Heart left ventricle (tissue), 16 donors: ENCODE data around the gene KCNAB2. TPM values are rescaled to one million over a fixed set of nuclear protein-coding genes. Genes with fewer than 3 reads are reported as not detected.
A peak's percentile ranks its signal among the peaks of the same experiment; 100 is the strongest.

ENCODE experiments used
- ATAC-seq, 4 donors: fragments of 200-7000 bp; cut with Tn5 transposase; one replicate each; pipeline ENCODE4 v1.9.1; 2020 to 2022; ENCODE audit warnings: moderate library complexity in 4 of 4, mild to moderate bottlenecking in 3 of 4, moderate number of reproducible peaks in 1 of 4
- DNase-seq, 5 donors: peaks; one replicate each; pipeline ENCODE4 v3.0.0-alpha.2; 2020
- H3K27ac ChIP-seq, 12 donors: fragments of 200-600 bp; sonication (generic) in 4 of 12; one replicate each; pipeline versions ENCODE4 v1.5.0 to v1.8.0; 2016 to 2022; ENCODE audit warnings: mild to moderate bottlenecking in 2 of 12
- H3K27me3 ChIP-seq, 9 donors: fragments of 200-600 bp; sonication (generic) in 2 of 9; one replicate each; pipeline versions ENCODE4 v1.5.1 to v1.8.0; 2016 to 2022; ENCODE audit warnings: mild to moderate bottlenecking in 3 of 9
- H3K36me3 ChIP-seq, 9 donors: fragments of 200-600 bp; sonication (generic) in 2 of 9; one replicate each; pipeline versions ENCODE4 v1.5.0 to v1.8.0; 2018 to 2022; ENCODE audit warnings: mild to moderate bottlenecking in 2 of 9
- H3K4me1 ChIP-seq, 12 donors: fragments of 200-600 bp; sonication (generic) in 4 of 12; one replicate each; pipeline versions ENCODE4 v1.5.0 to v1.8.0; 2016 to 2022; ENCODE audit warnings: mild to moderate bottlenecking in 3 of 12
- H3K4me3 ChIP-seq, 12 donors: fragments of 200-600 bp; sonication (generic) in 4 of 12; one replicate each; pipeline versions ENCODE4 v1.5.0 to v1.8.0; 2017 to 2022; ENCODE audit warnings: mild to moderate bottlenecking in 9 of 12, moderate library complexity in 4 of 12
- H3K9me3 ChIP-seq, 12 donors: fragments of 200-600 bp; sonication (generic) in 4 of 12; one replicate each; pipeline versions ENCODE4 v1.5.0 to v1.8.0; 2016 to 2022; ENCODE audit warnings: mild to moderate bottlenecking in 1 of 12
- CTCF ChIP-seq, 12 donors: fragments of 200-600 bp; sonication (generic) in 4 of 12; IDR thresholded peaks; one replicate each; pipeline versions ENCODE4 v1.5.0 to v1.8.0; 2018 to 2022; ENCODE audit warnings: antibody characterized with exemption in 12 of 12, mild to moderate bottlenecking in 5 of 12
- POLR2A ChIP-seq, 2 donors: fragments of 450-650 bp; IDR thresholded peaks; one replicate each; pipeline ENCODE4 v1.6.1; 2017; ENCODE audit warnings: antibody characterized with exemption in 2 of 2, mild to moderate bottlenecking in 2 of 2, moderate library complexity in 2 of 2
- WGBS, 4 donors: extraction: QIAGEN DNeasy Blood & Tissue Kit in 2 of 4; methylation state at CpG; one replicate each; pipeline versions ENCODE4 v1.1.5 to v1.1.7; 2013 to 2018; 5-methylcytosine and 5-hydroxymethylcytosine counted together
- intact Hi-C, 10 donors: fragments of 100-400 bp; cut with DNase I; formaldehyde crosslinking; loops; one replicate each; pipeline versions ENCODE4 v1.11.1 to v1.14.2; 2022
- polyA plus RNA-seq, 2 donors: library from polyadenylated mRNA; stranded (reverse); fragments of 200-250 nt; gene quantifications; one replicate each; pipeline ENCODE4 v1.2.3, GENCODE V29; 2013
- total RNA-seq, 9 donors: library from RNA; depleted of rRNA in 2 of 9; stranded (reverse); fragments of >200 nt in 2 of 9; fragmentation: NEBNext Ultra II Directional in 3 of 9; extraction: Animal tissue kit (Norgen Biotek cat#: 25700) in 3 of 9; gene quantifications; one replicate each; pipeline versions ENCODE4 v1.1.0 to v1.2.4, GENCODE V29; 2016 to 2023
- donor health status: ischemic (EF 13 %, LVEDD 7.1; RV severe dilation, severe dysfunction).
- donor health status: healthy with polysubstance abuse.
- donor health status: DM: no; HTN: yes; CAD: no.
- donor health status: DM: no; HTN: no; CAD: no.
- donor health status: ischemic (EF 25% LVEDD 6.9; RV normal size, moderate dysfunction).
- donor health status: ischemic (EF 25% LVEDD 5.7; RV mildly dilated, moderate dysfunction).
- donor health status: healthy.
- donor health status: DM: yes; HTN: yes; CAD: no.
- donor health status: ischemic (EF 35%, LVEDD 5.7; RV mildly dilated, moderate dysfunction).
- donor health status: nonischemic (EF 11% LVEDD 7.7; RV severe dilation, severe dysfunction).
- donor health status: DM: yes; HTN: yes; CAD: no.
- donor health status: PGD.
- donor health status: ischemic (EF 29% LVEDD 5.4; RV normal size, mild dysfunction).
- donor health status: nonischemic (EF 23%, LVEDD 6.1; RV moderate dilation, normal function).

Gene KCNAB2
- total and polyA plus RNA-seq, 11 donors: 10.7 to 51.4 (median 27.2) TPM

- WGBS, 4 donors: 35 to 41% (median 39%) methylated on average over 8 of the region's 8 CpGs
These were observed 7.5 kb downstream of the KCNAB2 start for GRCh38 chr1:6053206-6053546.

DNA sequence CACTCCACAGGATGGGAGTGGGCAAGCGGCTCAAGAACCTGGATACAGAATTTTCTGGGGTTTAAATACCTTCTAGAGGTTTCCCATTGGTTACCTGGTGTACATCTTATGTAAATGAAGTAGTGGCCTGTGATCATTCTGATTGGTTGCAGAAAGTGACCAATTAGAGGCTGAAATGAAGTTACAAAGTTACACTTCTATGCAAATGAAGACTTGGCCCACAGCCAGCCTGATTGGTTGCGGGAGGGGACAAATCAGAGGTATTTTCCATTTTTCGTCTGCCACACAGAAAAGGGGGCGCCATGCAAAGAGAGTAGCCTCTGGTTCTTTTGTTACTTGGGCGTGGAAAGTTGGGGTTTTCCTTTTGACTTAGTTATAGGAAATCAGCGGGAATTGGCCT, 8.9 kb downstream of the KCNAB2 start:
- peaks cover 0 to 6% (median 0%) of the 10 kb centered on the region in 9 donors for H3K36me3 ChIP-seq
- no peak for TF ChIP-seq CTCF (IDR thresholded peaks at IDR 0.05)
- TF ChIP-seq POLR2A (IDR thresholded peaks at IDR 0.05): no peak
- intact Hi-C loops: loop anchor here in 8 of 10 donors (2.0 to 10.0 kb wide), 8 partner anchors 120 to 290 kb away; partner anchors contain the start of genes HES3 (in 3 of the 8), CHD5 (in 2 of the 8) and RNF207 (in 1 of the 8)
- ATAC-seq: no peak
- peaks cover 0 to 37% (median 27%) of the 10 kb centered on the region in 12 donors for H3K4me1 ChIP-seq
- no peak overlapping the region for H3K27ac ChIP-seq
- no peaks in the 10 kb centered on the region for H3K9me3 ChIP-seq
- 90 to 93% (median 92%) methylated on average over 6 of the region's 6 CpGs for WGBS, 4 donors
- no peaks in the 10 kb centered on the region for H3K27me3 ChIP-seq
- no peak overlapping the region for H3K4me3 ChIP-seq
- DNase-seq: no peak

More at GRCh38 chr1:6053206-6053546, 7.5 kb downstream of the KCNAB2 start:
- peaks cover 0 to 8% (median 0%) of the 10 kb centered on the region in 9 donors for H3K36me3 ChIP-seq
- DNase-seq: no peak
- H3K27ac ChIP-seq: no peak overlapping the region
- intact Hi-C loops: loop anchor here in 8 of 10 donors (2.0 to 10.0 kb wide), 9 partner anchors 122 to 292 kb away; partner anchors contain the start of genes HES3 (in 4 of the 8), CHD5 (in 2 of the 8), RNF207 (in 1 of the 8) and RPL22 (in 1 of the 8)
- H3K4me1 ChIP-seq: peaks cover 0 to 23% (median 13%) of the 10 kb centered on the region in 12 donors
- TF ChIP-seq POLR2A (IDR thresholded peaks at IDR 0.05) (no peak), CTCF (IDR thresholded peaks at IDR 0.05) (no peak)
- H3K9me3 ChIP-seq: no peaks in the 10 kb centered on the region
- peak in 1 of 4 donors; percentile 13 for ATAC-seq
- no peaks in the 10 kb centered on the region for H3K27me3 ChIP-seq
- H3K4me3 ChIP-seq: no peak overlapping the region

- peak in 1 of 5 donors; percentile 56 for DNase-seq
- H3K4me1 ChIP-seq: peaks cover 0 to 41% (median 28%) of the 10 kb centered on the region in 12 donors
- intact Hi-C loops: loop anchor here in 3 of 10 donors (5.0 to 10.0 kb wide), 4 partner anchors 118 to 288 kb away; partner anchors contain the start of genes CHD5 (in 1 of the 3) and RNF207 (in 1 of the 3)
These were observed 10.9 kb downstream of the KCNAB2 start for GRCh38 chr1:6056572-6056948.

More at GRCh38 chr1:6056572-6056948, 10.9 kb downstream of the KCNAB2 start:
- ATAC-seq: peak in 2 of 4 donors; percentile 12 to 45
- no peak for TF ChIP-seq CTCF (IDR thresholded peaks at IDR 0.05)
- TF ChIP-seq POLR2A (IDR thresholded peaks at IDR 0.05): no peak
- Histone ChIP-seq H3K4me3 (no peak overlapping the region), H3K9me3 (no peaks in the 10 kb centered on the region), H3K27ac (peak overlapping the region in 1 of 12 donors; percentile 80), H3K36me3 (peaks cover 0 to 10% (median 0%) of the 10 kb centered on the region in 9 donors), H3K27me3 (no peaks in the 10 kb centered on the region)
- 74 to 87% (median 83%) methylated on average over 8 of the region's 8 CpGs for WGBS, 4 donors
